Neural cell (in vitro differentiated cells): ENCODE results near the gene ZNF845.

Experiments
- CTCF ChIP-seq: fragments of 450-650 bp; IDR thresholded peaks from 2 replicates; pipeline ENCODE4 v1.5.1; 2014; ENCODE audit warnings: antibody characterized with exemption, mild to moderate bottlenecking, moderate library complexity; ENCODE audit not compliant: poor library complexity, severe bottlenecking
- TAF1 ChIP-seq: IDR thresholded peaks from 2 replicates; pipeline ENCODE4 v1.6.1; 2012; ENCODE audit warnings: low read depth

- no peak for TF ChIP-seq CTCF
- TF ChIP-seq TAF1: no peak
Measured at GRCh38 chr19:53355739-53356138, 22.2 kb downstream of the ZNF845 start.
